ENCODE results near the gene PARN.
"Not testable (repeated sequence)": the region's sequence is repeated elsewhere in the genome, so short reads cannot be mapped to it uniquely, and the experiment has no call there.

The PARN gene

GRCh38 chr16:14395710-14396304 lies 234.3 kb downstream of the PARN start:
- not testable (repeated sequence) for DNase-seq

- DNase-seq = no peak
Observed at GRCh38 chr16:14394834-14395233, 235.2 kb downstream of the PARN start.

DNA sequence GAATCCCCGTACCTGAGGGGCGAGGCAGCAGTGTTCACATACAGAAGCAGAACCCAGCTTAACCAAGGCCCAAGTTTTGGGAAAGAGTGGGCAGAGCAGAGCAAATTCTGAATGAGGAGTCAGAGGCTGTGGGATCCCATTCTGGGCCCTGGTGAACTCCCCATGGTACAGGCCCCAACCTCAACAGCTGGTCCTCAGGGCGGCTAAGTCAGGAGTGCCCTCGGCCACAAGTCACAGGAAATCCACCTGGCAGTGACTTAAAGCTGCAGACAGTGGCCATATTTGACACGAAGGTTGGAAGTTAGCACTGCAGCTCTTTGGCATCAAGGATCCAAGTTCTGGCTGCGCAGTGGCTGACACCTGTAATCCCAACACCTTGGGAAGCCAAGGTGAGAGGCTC lies 237.1 kb downstream of the PARN start:
- DNase-seq = no peak

DNA sequence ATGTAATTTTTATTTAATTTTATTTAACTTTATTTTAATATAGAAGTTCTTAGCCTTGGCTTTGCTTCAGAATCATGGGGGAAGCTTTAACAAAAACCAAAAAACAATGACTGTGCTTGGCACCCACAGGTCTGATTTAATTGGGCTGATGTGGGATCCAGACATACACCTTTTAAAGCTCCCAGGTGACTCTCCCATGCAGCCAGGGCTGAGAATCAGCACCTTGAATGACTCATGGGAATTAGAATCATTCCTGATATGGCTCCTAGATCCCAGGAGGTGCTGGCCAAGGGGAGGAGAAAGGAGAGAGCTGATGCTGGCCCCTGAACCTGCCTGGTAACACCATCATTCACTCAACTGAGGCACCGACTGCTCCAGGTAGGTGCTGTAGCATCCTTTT lies 240.7 kb downstream of the PARN start:
- no peak for DNase-seq

GRCh38 chr16:14388243-14388642 lies 241.8 kb downstream of the PARN start:
- DNase-seq = no peak

DNA sequence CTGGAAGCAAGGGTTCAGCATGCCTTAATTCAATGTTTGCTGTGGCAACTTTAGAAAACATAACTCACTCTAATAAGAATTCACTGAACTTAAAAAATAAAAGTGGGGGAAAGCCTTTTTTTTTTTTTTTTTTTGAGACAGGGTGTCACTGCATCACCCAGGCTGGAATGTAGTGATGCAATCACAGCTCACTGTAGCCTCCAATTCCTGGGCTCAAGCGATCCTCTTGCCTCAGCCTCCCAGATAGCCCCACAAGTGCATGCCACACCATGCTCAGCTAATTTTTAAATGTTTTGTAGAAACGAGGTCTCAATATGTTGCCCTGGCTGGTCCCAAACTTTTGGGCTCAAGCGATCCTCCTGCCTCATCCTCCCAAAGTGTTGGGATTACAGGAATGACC lies 243.9 kb downstream of the PARN start:
- no peak for DNase-seq

Measured in NCI-H1436 treated with DMSO at 0.1 percent for 48 hours (cell line).